ENCODE measurements around the gene DOCK9.

GRCh38 chr13:98885600-98885999 lies 92.3 kb downstream of the DOCK9 start:
- TF ChIP-seq POLR2A (IDR thresholded peaks at IDR 0.05) (no peak), CTCF (IDR thresholded peaks at IDR 0.05) (no peak), POLR2AphosphoS5 (IDR thresholded peaks at IDR 0.05) (no peak)

All from prostate gland (tissue), 2 donors.